A673 (cell line): ENCODE results near the gene MAPKAPK2. TPM values are rescaled to one million over a fixed set of nuclear protein-coding genes. Genes with fewer than 3 reads are reported as not detected.

Source experiments
- BruUV-seq: library from RNA; stranded (reverse); fragments of 400-500 nt; replicated peaks from 2 replicates; lab custom pipeline; 2021; lab: Mats Ljungman, UMichigan
- CTCF ChIA-PET: fragments of 300-600 bp; sonication (Branson Sonifier 250); formaldehyde crosslinking; loops from one replicate; lab custom pipeline; 2022; ENCODE audit warnings: antibody characterized with exemption; lab: Charles Lee
- POLR2A ChIA-PET: fragments of 300-600 bp; sonication (Branson Sonifier 250); formaldehyde crosslinking; loops from one replicate; lab custom pipeline; 2022; ENCODE audit warnings: antibody characterized with exemption; ENCODE audit not compliant: low non-redundant PET; lab: Charles Lee
- DNase-seq: peaks from one replicate; pipeline ENCODE4 v3.0.0-alpha.2; 2015; ENCODE audit warnings: low spot score
- H3K27ac ChIP-seq: fragments of 200-600 bp; sonication (generic); 2 replicates; pipeline ENCODE4 v1.5.1; 2016; ENCODE audit warnings: mixed run types, low read depth, mild to moderate bottlenecking, mixed read lengths, antibody characterized with exemption, low read length; ENCODE audit not compliant: poor library complexity, severe bottlenecking
- H3K27me3 ChIP-seq: fragments of 200-600 bp; sonication (generic); replicated peaks from 2 replicates; pipeline ENCODE4 v1.6.1; 2017; ENCODE audit warnings: mixed run types, low read depth, mild to moderate bottlenecking, mixed read lengths, antibody characterized with exemption, low read length; ENCODE audit not compliant: insufficient read depth, poor library complexity
- H3K36me3 ChIP-seq: fragments of 200-600 bp; sonication (generic); 2 replicates; pipeline ENCODE4 v1.6.1; 2016; ENCODE audit warnings: mixed run types, mild to moderate bottlenecking, mixed read lengths, antibody characterized with exemption, low read length; ENCODE audit not compliant: insufficient read depth, poor library complexity, severe bottlenecking
- H3K4me1 ChIP-seq: fragments of 200-600 bp; sonication (generic); 2 replicates; pipeline ENCODE4 v1.6.1; 2017; ENCODE audit warnings: mixed run types, mild to moderate bottlenecking, mixed read lengths, antibody characterized with exemption, low read length; ENCODE audit not compliant: insufficient read depth, poor library complexity, severe bottlenecking
- H3K4me3 ChIP-seq: fragments of 200-600 bp; sonication (generic); 2 replicates; pipeline ENCODE4 v1.5.1; 2016; ENCODE audit warnings: low read depth, mixed run types, mild to moderate bottlenecking, mixed read lengths, low read length; ENCODE audit not compliant: poor library complexity, severe bottlenecking
- H3K9me3 ChIP-seq: fragments of 200-600 bp; sonication (generic); 2 replicates; pipeline ENCODE4 v1.6.1; 2016; ENCODE audit warnings: mixed run types, low read depth, mild to moderate bottlenecking, mixed read lengths, antibody characterized with exemption, low read length; ENCODE audit not compliant: poor library complexity, severe bottlenecking
- CTCF ChIP-seq: fragments of 300-800, 200-600 bp; sonication (generic); conservative IDR thresholded peaks from 2 replicates; pipeline ENCODE4 v1.5.1; 2017; ENCODE audit warnings: low read depth, mild to moderate bottlenecking, antibody characterized with exemption, low read length, moderate library complexity, mixed read lengths
- EZH2 ChIP-seq: fragments of 200-600 bp; sonication (generic); IDR thresholded peaks from 2 replicates; pipeline ENCODE4 v1.6.1; 2017; ENCODE audit warnings: borderline replicate concordance, low read depth, mild to moderate bottlenecking, mixed read lengths, antibody characterized with exemption, low read length; ENCODE audit not compliant: poor library complexity, severe bottlenecking
- intact Hi-C: fragments of 100-400 bp; cut with micrococcal nuclease; formaldehyde crosslinking; loops from one replicate; pipeline ENCODE4 v1.10.0; 2022; ENCODE audit not compliant: unreplicated experiment
- total RNA-seq: library from RNA; stranded (reverse); gene quantifications from 2 replicates; pipeline ENCODE4 v1.2.3, GENCODE V29; 2021

MAPKAPK2 gene
- total RNA-seq, 1 experiment from 2014 or later, result 39.2 TPM

GRCh38 chr1:206742719-206743383 lies 58.1 kb downstream of the MAPKAPK2 start:
- no peak for DNase-seq
- no peak for TF ChIP-seq CTCF
- TF ChIP-seq EZH2, result no peak
- Histone ChIP-seq H3K27me3 (no peaks in the 10 kb centered on the region), H3K4me1 (no peaks in the 10 kb centered on the region), H3K27ac (no peak overlapping the region), H3K9me3 (no peaks in the 10 kb centered on the region), H3K4me3 (no peak overlapping the region), H3K36me3 (no peaks in the 10 kb centered on the region)
- ChIA-PET CTCF (no interaction called here), POLR2A (no interaction called here)
- BruUV-seq, result no TSS peak
- intact Hi-C loops, result no loop called here

GRCh38 chr1:206744683-206745082 lies 60.0 kb downstream of the MAPKAPK2 start:
- Histone ChIP-seq H3K27me3 (no peaks in the 10 kb centered on the region), H3K36me3 (no peaks in the 10 kb centered on the region), H3K4me3 (no peak overlapping the region), H3K9me3 (no peaks in the 10 kb centered on the region), H3K4me1 (no peaks in the 10 kb centered on the region), H3K27ac (no peak overlapping the region)
- intact Hi-C loops, result no loop called here
- CTCF ChIA-PET, result no interaction called here
- BruUV-seq, result no TSS peak
- POLR2A ChIA-PET, result no interaction called here
- no peak for DNase-seq
- no peak for TF ChIP-seq EZH2
- TF ChIP-seq CTCF, result no peak

- Histone ChIP-seq H3K27me3 (no peaks in the 10 kb centered on the region), H3K36me3 (no peaks in the 10 kb centered on the region), H3K4me1 (no peaks in the 10 kb centered on the region), H3K4me3 (no peak overlapping the region), H3K27ac (no peak overlapping the region), H3K9me3 (no peaks in the 10 kb centered on the region)
- CTCF ChIA-PET, result no interaction called here
- intact Hi-C loops, result no loop called here
- POLR2A ChIA-PET, result no interaction called here
- no peak for DNase-seq
- no peak for TF ChIP-seq EZH2
- no peak for TF ChIP-seq CTCF
- BruUV-seq, result no TSS peak
Observed at GRCh38 chr1:206745301-206745700, 60.6 kb downstream of the MAPKAPK2 start.
